Spinal cord (tissue), 10 donors: ENCODE measurements around the gene TIMM22. TPM values are rescaled to one million over a fixed set of nuclear protein-coding genes. Genes with fewer than 3 reads are reported as not detected.
"Not testable (repeated sequence)": the region's sequence is repeated elsewhere in the genome, so short reads cannot be mapped to it uniquely, and the experiment has no call there.

Experiments
- DNase-seq, 6 donors: peaks; one replicate each; pipeline versions ENCODE4 v3.0.0 to v3.0.0-alpha.2; 2013 to 2015; ENCODE audit warnings: low spot score in 6 of 6, low read depth in 4 of 6
- H3K27ac ChIP-seq: one replicate; pipeline ENCODE4 v1.5.1; 2013; ENCODE audit warnings: low read depth, low read length, control low read depth
- H3K27me3 ChIP-seq: one replicate; pipeline ENCODE4 v1.6.1; 2013; ENCODE audit warnings: low read length; ENCODE audit not compliant: control insufficient read depth, insufficient read depth
- H3K36me3 ChIP-seq: one replicate; pipeline ENCODE4 v1.6.1; 2013; ENCODE audit warnings: low read length; ENCODE audit not compliant: control insufficient read depth, insufficient read depth
- H3K4me1 ChIP-seq: one replicate; pipeline ENCODE4 v1.6.1; 2013; ENCODE audit warnings: low read length; ENCODE audit not compliant: control insufficient read depth, insufficient read depth
- H3K4me3 ChIP-seq: one replicate; pipeline ENCODE4 v1.5.1; 2013; ENCODE audit warnings: low read depth, low read length, control low read depth
- H3K9me3 ChIP-seq: one replicate; pipeline ENCODE4 v1.6.1; 2013; ENCODE audit warnings: low read length; ENCODE audit not compliant: control insufficient read depth, insufficient read depth
- WGBS: methylation state at CpG from one replicate; pipeline ENCODE4 v1.1.5; 2013; ENCODE audit warnings: missing lambda C conversion rate; ENCODE audit not compliant: insufficient coverage; 5-methylcytosine and 5-hydroxymethylcytosine counted together
- polyA plus RNA-seq, 2 donors: library from polyadenylated mRNA; unstranded; fragments of 120-200 nt; gene quantifications; one replicate each; pipeline ENCODE4 v1.2.1, GENCODE V29; 2013; ENCODE audit not compliant: insufficient read length in 2 of 2
- total RNA-seq, 2 donors: library from RNA; depleted of rRNA in 1 of 2; stranded (reverse); fragments of 120-200 nt in 1 of 2; fragments of >200 nt in 1 of 2; gene quantifications; one replicate each; pipeline versions ENCODE4 v1.2.3 to v1.2.4, GENCODE V29; 2013 to 2014
- donor health status: healthy.

TIMM22 gene
- total and polyA plus RNA-seq, 4 donors, result 11.8 to 19.1 (median 18.7) TPM

- peak in 4 of 6 donors; percentile 63 to 93 (median 82) for DNase-seq
- peak within 1 kb of the TSS; percentile 63 for H3K4me3 ChIP-seq
- under 1% methylated on average over 93 of the region's 94 CpGs for WGBS
- H3K27ac ChIP-seq, result peak within 1 kb of the TSS; percentile 92
- H3K4me1 ChIP-seq, result peaks cover 21% of the 10 kb centered on the region
- peaks cover 2% of the 10 kb centered on the region for H3K27me3 ChIP-seq
- H3K9me3 ChIP-seq, result no peaks in the 10 kb centered on the region
- no peaks in the 10 kb centered on the region for H3K36me3 ChIP-seq
These were observed 17.2 kb upstream of the TIMM22 start, which contains the start of gene NXN for GRCh38 chr17:979539-980405. TSS of gene NXN (minus strand) at chr17:979776.

- Histone ChIP-seq H3K36me3 (no peaks in the 10 kb centered on the region), H3K9me3 (no peaks in the 10 kb centered on the region), H3K4me1 (peaks cover 21% of the 10 kb centered on the region), H3K27ac (peak overlapping the region; percentile 92), H3K27me3 (peaks cover 2% of the 10 kb centered on the region), H3K4me3 (peak overlapping the region; percentile 57)
- WGBS, result 17% methylated on average over 25 of the region's 43 CpGs
- DNase-seq, result peak in 5 of 6 donors; percentile 84 to 98 (median 91)
These were observed 16.3 kb upstream of the TIMM22 start for GRCh38 chr17:980406-981291.

- Histone ChIP-seq H3K27ac (no peak overlapping the region), H3K4me1 (peaks cover 21% of the 10 kb centered on the region), H3K4me3 (peak overlapping the region; percentile 31), H3K9me3 (no peaks in the 10 kb centered on the region), H3K27me3 (peaks cover 2% of the 10 kb centered on the region), H3K36me3 (no peaks in the 10 kb centered on the region)
- 27% methylated on average over 6 of the region's 10 CpGs for WGBS
- DNase-seq, result no peak
These were observed 15.7 kb upstream of the TIMM22 start for GRCh38 chr17:981292-981658.

DNA sequence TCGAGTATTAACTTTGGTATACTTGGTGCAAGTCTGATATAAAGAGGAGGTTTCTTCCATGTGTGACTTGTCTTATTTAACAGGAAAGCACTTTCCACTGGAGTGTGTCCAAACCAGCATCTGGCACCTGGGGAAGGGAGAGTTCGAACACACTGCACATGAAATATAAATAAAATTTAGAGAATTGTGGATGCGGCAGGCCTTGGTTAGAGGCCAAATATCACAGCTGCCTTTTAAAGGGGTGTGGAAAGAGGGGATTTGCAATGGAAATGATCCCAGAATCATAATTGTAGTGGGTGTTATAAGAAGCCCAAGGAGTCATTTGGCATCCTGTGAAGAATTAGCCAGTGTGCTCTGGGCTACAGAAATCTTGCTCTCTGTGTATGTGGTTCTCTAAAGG, 13.0 kb upstream of the TIMM22 start:
- WGBS, result 83% methylated on average over 1 of the region's 3 CpGs
- H3K4me3 ChIP-seq, result no peak overlapping the region
- H3K27me3 ChIP-seq, result no peaks in the 10 kb centered on the region
- H3K4me1 ChIP-seq, result peaks cover 12% of the 10 kb centered on the region
- no peaks in the 10 kb centered on the region for H3K9me3 ChIP-seq
- peak in 2 of 6 donors; percentile 69 to 81 for DNase-seq
- no peak overlapping the region for H3K27ac ChIP-seq
- H3K36me3 ChIP-seq, result no peaks in the 10 kb centered on the region

DNA sequence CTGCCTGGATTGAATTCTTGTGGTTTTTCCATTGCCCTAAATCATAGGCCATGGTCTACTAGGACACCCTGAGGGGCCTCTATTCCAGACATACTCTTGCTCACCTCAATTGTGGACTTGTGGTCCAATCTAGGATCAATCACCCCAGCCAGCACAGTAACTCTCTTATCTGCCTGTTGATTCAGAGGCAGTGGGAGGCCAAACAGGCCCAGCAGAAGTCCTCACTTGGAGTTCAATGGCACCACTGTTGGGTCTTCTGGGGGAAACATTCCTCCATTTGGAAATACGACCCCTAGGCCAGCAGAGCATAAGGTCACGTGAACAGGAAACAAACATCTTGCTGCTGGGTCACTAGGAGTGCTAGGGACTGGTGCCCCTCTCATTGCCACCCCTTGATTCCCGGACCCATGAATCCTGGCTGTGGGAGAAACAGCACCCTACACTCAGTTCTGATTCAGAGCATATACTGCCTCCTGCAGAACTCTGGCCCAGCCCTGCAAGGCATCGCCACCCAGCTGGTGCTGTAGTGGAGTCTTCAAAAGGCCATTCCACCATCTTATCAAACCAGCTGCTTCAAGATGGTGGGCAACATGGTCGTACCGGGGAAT, 10.5 kb upstream of the TIMM22 start:
- WGBS, result 81% methylated on average over 6 of the region's 6 CpGs
- Histone ChIP-seq H3K27ac (no peak overlapping the region), H3K9me3 (no peaks in the 10 kb centered on the region)

DNA sequence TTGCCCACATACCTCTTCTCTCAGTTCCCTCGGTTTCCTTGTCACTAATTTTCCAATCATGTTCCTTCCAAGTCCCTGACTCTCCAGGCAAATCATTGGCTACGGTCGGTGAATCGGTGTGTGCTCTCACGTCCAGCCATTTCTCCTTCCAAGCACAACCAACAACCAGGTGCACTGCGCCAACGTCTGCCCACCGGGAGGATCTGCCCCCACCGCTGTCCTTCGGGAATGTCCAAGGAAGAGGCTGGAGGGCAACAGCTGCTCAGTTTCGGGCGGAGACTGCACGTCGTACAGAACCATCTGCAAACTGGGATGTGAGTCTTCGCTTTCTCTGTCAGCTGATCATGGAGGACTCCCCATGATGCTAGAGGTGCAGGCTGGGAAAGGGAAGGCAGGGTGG, 9.0 kb upstream of the TIMM22 start:
- H3K4me1 ChIP-seq, result no peaks in the 10 kb centered on the region
- DNase-seq, result no peak
- H3K9me3 ChIP-seq, result no peaks in the 10 kb centered on the region
- WGBS, result 85% methylated on average over 13 of the region's 15 CpGs
- H3K27me3 ChIP-seq, result no peaks in the 10 kb centered on the region
- H3K27ac ChIP-seq, result no peak overlapping the region
- no peak overlapping the region for H3K4me3 ChIP-seq
- H3K36me3 ChIP-seq, result no peaks in the 10 kb centered on the region

More for the DNA sequence above, 10.5 kb upstream of the TIMM22 start:
- no peaks in the 10 kb centered on the region for H3K36me3 ChIP-seq
- DNase-seq, result no peak
- no peaks in the 10 kb centered on the region for H3K4me1 ChIP-seq
- no peaks in the 10 kb centered on the region for H3K27me3 ChIP-seq
- H3K4me3 ChIP-seq, result no peak overlapping the region

GRCh38 chr17:988561-988960, 8.4 kb upstream of the TIMM22 start:
- H3K9me3 ChIP-seq, result no peaks in the 10 kb centered on the region
- no peak overlapping the region for H3K4me3 ChIP-seq
- no peaks in the 10 kb centered on the region for H3K27me3 ChIP-seq
- H3K27ac ChIP-seq, result no peak overlapping the region
- 87% methylated on average over 8 of the region's 11 CpGs for WGBS
- DNase-seq, result no peak
- H3K36me3 ChIP-seq, result no peaks in the 10 kb centered on the region
- no peaks in the 10 kb centered on the region for H3K4me1 ChIP-seq

- no peak overlapping the region for H3K27ac ChIP-seq
- no peak for DNase-seq
- peaks cover 8% of the 10 kb centered on the region for H3K4me1 ChIP-seq
- H3K27me3 ChIP-seq, result no peaks in the 10 kb centered on the region
- 46% methylated on average over 10 of the region's 13 CpGs for WGBS
- no peaks in the 10 kb centered on the region for H3K9me3 ChIP-seq
- H3K36me3 ChIP-seq, result no peaks in the 10 kb centered on the region
- no peak overlapping the region for H3K4me3 ChIP-seq
These were observed 4.0 kb upstream of the TIMM22 start for GRCh38 chr17:992933-993332.

DNA sequence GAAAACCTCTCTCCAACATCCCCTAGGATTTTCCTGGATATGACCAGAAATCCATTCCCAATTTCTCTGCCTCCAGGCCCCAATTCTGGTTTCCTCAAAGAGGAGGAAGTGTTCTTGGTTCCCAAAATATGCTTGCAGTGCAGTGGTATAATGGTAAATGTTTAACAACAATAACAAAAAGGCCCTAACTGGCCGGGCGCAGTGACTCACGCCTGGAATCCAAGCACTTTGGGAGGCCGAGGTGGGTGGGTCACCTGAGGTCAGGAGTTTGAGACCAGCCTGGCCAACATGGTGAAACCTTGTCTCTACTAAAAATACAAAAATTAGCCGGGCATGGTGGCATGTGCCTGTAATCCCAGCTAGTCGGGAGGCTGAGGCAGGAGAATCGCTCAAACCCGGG, 1.6 kb upstream of the TIMM22 start:
- DNase-seq, H3K4me3 ChIP-seq, H3K9me3 ChIP-seq, H3K36me3 ChIP-seq, H3K27ac ChIP-seq, H3K27me3 ChIP-seq: not testable (repeated sequence)
- WGBS, result 97% methylated on average over 5 of the region's 8 CpGs
- peaks cover 16% of the 10 kb centered on the region for H3K4me1 ChIP-seq
